Stimulated activated CD8-positive, alpha-beta memory T cell treated with anti-CD3 and anti-CD28 coated beads, Interleukin-2, amount 100 ng/mL, for 1 hour (primary cell): Measurements from ENCODE around the gene HMGCS2.
"Not testable (repeated sequence)": the region's sequence is repeated elsewhere in the genome, so short reads cannot be mapped to it uniquely, and the experiment has no call there.

ENCODE experiments used
- DNase-seq, 2 donors: peaks; one replicate each; pipeline ENCODE4 v3.0.0-alpha.2; 2020; ENCODE audit warnings: low read depth in 2 of 2

HMGCS2 gene

GRCh38 chr1:119731741-119732430 lies 36.8 kb downstream of the HMGCS2 start:
- DNase-seq, result no peak

- DNase-seq, result no peak
Measured at GRCh38 chr1:119731060-119731459, 37.6 kb downstream of the HMGCS2 start.

GRCh38 chr1:119729044-119729443 lies 39.7 kb downstream of the HMGCS2 start:
- DNase-seq, result no peak

GRCh38 chr1:119727991-119728390 lies 40.7 kb downstream of the HMGCS2 start:
- no peak for DNase-seq

GRCh38 chr1:119725626-119726025 lies 43.1 kb downstream of the HMGCS2 start:
- DNase-seq, result no peak

GRCh38 chr1:119724611-119725218 lies 44.0 kb downstream of the HMGCS2 start:
- no peak for DNase-seq

GRCh38 chr1:119721896-119722295 lies 46.8 kb downstream of the HMGCS2 start:
- no peak for DNase-seq

- no peak for DNase-seq
Measured at GRCh38 chr1:119720866-119721440, 47.8 kb downstream of the HMGCS2 start.

- no peak for DNase-seq
Measured at GRCh38 chr1:119718972-119719371, 49.7 kb downstream of the HMGCS2 start.

GRCh38 chr1:119718409-119718808 lies 50.3 kb downstream of the HMGCS2 start:
- DNase-seq, result no peak

- no peak for DNase-seq
Measured at GRCh38 chr1:119715542-119715941, 53.2 kb downstream of the HMGCS2 start.

GRCh38 chr1:119714583-119714982 lies 54.1 kb downstream of the HMGCS2 start:
- DNase-seq, result no peak

GRCh38 chr1:119713749-119714456 lies 54.8 kb downstream of the HMGCS2 start:
- DNase-seq, result no peak

- DNase-seq, result no peak
Measured at GRCh38 chr1:119713039-119713748, 55.5 kb downstream of the HMGCS2 start.

GRCh38 chr1:119712342-119713038 lies 56.2 kb downstream of the HMGCS2 start:
- DNase-seq, result no peak

- no peak for DNase-seq
Measured at GRCh38 chr1:119711804-119712341, 56.8 kb downstream of the HMGCS2 start, which contains the start of gene PHGDH. TSS of gene PHGDH (plus strand) at chr1:119711934. CDS start at chr1:119712023, 89 bp downstream.

GRCh38 chr1:119711356-119711803 lies 57.3 kb downstream of the HMGCS2 start:
- not testable (repeated sequence) for DNase-seq

- not testable (repeated sequence) for DNase-seq
Measured at GRCh38 chr1:119706599-119706998, 62.1 kb downstream of the HMGCS2 start.

GRCh38 chr1:119703666-119704450 lies 64.8 kb downstream of the HMGCS2 start:
- DNase-seq, result no peak

- no peak for DNase-seq
Measured at GRCh38 chr1:119702384-119702783, 66.3 kb downstream of the HMGCS2 start.
